Renal pelvis (tissue), 4 donors: ENCODE data around the gene LRRTM2. TPM values are rescaled to one million over a fixed set of nuclear protein-coding genes. Genes with fewer than 3 reads are reported as not detected.

Experiments
- DNase-seq: peaks from one replicate; pipeline ENCODE4 v3.0.0-alpha.2; 2013
- polyA plus RNA-seq, 3 donors: library from polyadenylated mRNA; unstranded; fragments of 120-200 nt; gene quantifications; one replicate each; pipeline ENCODE4 v1.2.1, GENCODE V29; 2013; ENCODE audit not compliant: insufficient read length in 3 of 3

Gene LRRTM2
- polyA plus RNA-seq, 3 donors: 1.7 to 2.2 (median 1.7) TPM

GRCh38 chr5:138889994-138890393 lies 14.9 kb upstream of the LRRTM2 start:
- DNase-seq: no peak

GRCh38 chr5:138884554-138884953 lies 9.4 kb upstream of the LRRTM2 start:
- DNase-seq: no peak

- no peak for DNase-seq
Observed at GRCh38 chr5:138884094-138884493, 9.0 kb upstream of the LRRTM2 start.

- peak; percentile 50 for DNase-seq
Observed at GRCh38 chr5:138883211-138883610, 8.1 kb upstream of the LRRTM2 start.

GRCh38 chr5:138878437-138879235 lies 3.5 kb upstream of the LRRTM2 start:
- no peak for DNase-seq

- DNase-seq: no peak
Observed at GRCh38 chr5:138876811-138877210, 1.7 kb upstream of the LRRTM2 start.

GRCh38 chr5:138875946-138876345 lies 811 bp upstream of the LRRTM2 start:
- DNase-seq: no peak

- no peak for DNase-seq
Observed at GRCh38 chr5:138875552-138875875, 379 bp upstream of the LRRTM2 start.

GRCh38 chr5:138874241-138874640 lies 894 bp downstream of the LRRTM2 start:
- DNase-seq: no peak

- DNase-seq: no peak
Observed at GRCh38 chr5:138873466-138874221, 1.5 kb downstream of the LRRTM2 start.

GRCh38 chr5:138872841-138873465 lies 2.2 kb downstream of the LRRTM2 start:
- peak; percentile 27 for DNase-seq

GRCh38 chr5:138870611-138871010 lies 4.5 kb downstream of the LRRTM2 start:
- no peak for DNase-seq

- DNase-seq: no peak
Observed at GRCh38 chr5:138869763-138870500, 5.2 kb downstream of the LRRTM2 start.

- no peak for DNase-seq
Observed at GRCh38 chr5:138869038-138869437, 6.1 kb downstream of the LRRTM2 start.

- no peak for DNase-seq
Observed at GRCh38 chr5:138867011-138867410, 8.1 kb downstream of the LRRTM2 start.

- no peak for DNase-seq
Observed at GRCh38 chr5:138853132-138853531, 22.0 kb downstream of the LRRTM2 start.

GRCh38 chr5:138850865-138851435 lies 24.2 kb downstream of the LRRTM2 start:
- DNase-seq: no peak

GRCh38 chr5:138849882-138850281 lies 25.3 kb downstream of the LRRTM2 start:
- no peak for DNase-seq

- DNase-seq: no peak
Observed at GRCh38 chr5:138849439-138849838, 25.7 kb downstream of the LRRTM2 start.

- DNase-seq: no peak
Observed at GRCh38 chr5:138844812-138845513, 30.2 kb downstream of the LRRTM2 start.

GRCh38 chr5:138844125-138844461 lies 31.0 kb downstream of the LRRTM2 start:
- DNase-seq: no peak
